Neuronal stem cell (in vitro differentiated cells): ENCODE data around the gene ATG4D.

Experiments used
- DNase-seq: peaks from one replicate; pipeline ENCODE4 v3.0.0-alpha.2; 2013; ENCODE audit warnings: low spot score
- H2AFZ ChIP-seq: one replicate; pipeline ENCODE4 v1.6.1; 2013; ENCODE audit warnings: mild to moderate bottlenecking, low read length, inconsistent platforms
- H2AK5ac ChIP-seq: 2 replicates; pipeline ENCODE4 v1.6.1; 2013; ENCODE audit warnings: low read depth, mild to moderate bottlenecking, inconsistent platforms, low read length, moderate library complexity, mixed read lengths
- H2BK120ac ChIP-seq: 2 replicates; pipeline ENCODE4 v1.6.1; 2013; ENCODE audit warnings: low read depth, mild to moderate bottlenecking, inconsistent platforms, low read length, moderate library complexity, mixed read lengths
- H2BK12ac ChIP-seq: one replicate; pipeline ENCODE4 v1.6.1; 2013; ENCODE audit warnings: low read length, inconsistent platforms
- H2BK15ac ChIP-seq: 2 replicates; pipeline ENCODE4 v1.6.1; 2013; ENCODE audit warnings: mild to moderate bottlenecking, low read length, inconsistent platforms, mixed read lengths
- H2BK5ac ChIP-seq: one replicate; pipeline ENCODE4 v1.6.1; 2013; ENCODE audit warnings: inconsistent platforms, mild to moderate bottlenecking, low read length, moderate library complexity
- H3K14ac ChIP-seq: one replicate; pipeline ENCODE4 v1.6.1; 2013; ENCODE audit warnings: low read length, inconsistent platforms
- H3K18ac ChIP-seq: 2 replicates; pipeline ENCODE4 v1.6.1; 2013; ENCODE audit warnings: low read length, inconsistent platforms
- H3K23ac ChIP-seq: 2 replicates; pipeline ENCODE4 v1.6.1; 2013; ENCODE audit warnings: low read depth, mild to moderate bottlenecking, mixed read lengths, low read length, inconsistent platforms; ENCODE audit not compliant: poor library complexity
- H3K27ac ChIP-seq: replicated peaks from 3 replicates; pipeline ENCODE4 v1.5.1; 2013; ENCODE audit warnings: low read length, inconsistent platforms
- H3K27me3 ChIP-seq, 3 experiments: 2 replicates each; pipeline ENCODE4 v1.6.1; 2013; ENCODE audit warnings: low read length in 3 of 3, mild to moderate bottlenecking in 2 of 3, inconsistent platforms in 1 of 3, low read depth in 1 of 3, mixed read lengths in 1 of 3, moderate library complexity in 1 of 3; ENCODE audit not compliant: control insufficient read depth in 3 of 3, insufficient read depth in 3 of 3
- H3K36me3 ChIP-seq, 2 donors: replicated peaks in 1 of 2; 2 replicates each; pipeline ENCODE4 v1.6.1; 2013; ENCODE audit warnings: low read length in 2 of 2; ENCODE audit not compliant: control insufficient read depth in 2 of 2, insufficient read depth in 2 of 2
- H3K4ac ChIP-seq: 2 replicates; pipeline ENCODE4 v1.6.1; 2013; ENCODE audit warnings: inconsistent platforms, mild to moderate bottlenecking, low read length, moderate library complexity
- H3K4me1 ChIP-seq, 2 donors: 1 replicate in 1 of 2; 2 replicates in 1 of 2; pipeline ENCODE4 v1.6.1; 2013; ENCODE audit warnings: low read length in 2 of 2, low read depth in 1 of 2; ENCODE audit not compliant: control insufficient read depth in 2 of 2, insufficient read depth in 1 of 2
- H3K4me2 ChIP-seq: one replicate; pipeline ENCODE4 v1.6.1; 2013; ENCODE audit warnings: mild to moderate bottlenecking, low read length, inconsistent platforms; ENCODE audit not compliant: insufficient read depth, poor library complexity, severe bottlenecking
- H3K4me3 ChIP-seq, 2 donors: 2 replicates each; pipeline ENCODE4 v1.5.1; 2013; ENCODE audit warnings: low read length in 2 of 2, mild to moderate bottlenecking in 2 of 2, inconsistent platforms in 1 of 2, moderate library complexity in 1 of 2
- H3K79me1 ChIP-seq: one replicate; pipeline ENCODE4 v1.6.1; 2013; ENCODE audit warnings: low read depth, mild to moderate bottlenecking, inconsistent platforms, low read length, moderate library complexity
- H3K9ac ChIP-seq: one replicate; pipeline ENCODE4 v1.6.1; 2013; ENCODE audit warnings: mild to moderate bottlenecking, low read depth, low read length, inconsistent platforms; ENCODE audit not compliant: poor library complexity
- H3K9me3 ChIP-seq, 2 donors: replicated peaks in 1 of 2; 2 replicates each; pipeline versions ENCODE3 to v1.6.1; 2013; ENCODE audit warnings: low read length in 2 of 2, mild to moderate bottlenecking in 2 of 2, inconsistent platforms in 1 of 2, low read depth in 1 of 2, mixed read lengths in 1 of 2, moderate library complexity in 1 of 2; ENCODE audit not compliant: control insufficient read depth in 2 of 2, insufficient read depth in 1 of 2
- H4K8ac ChIP-seq: one replicate; pipeline ENCODE4 v1.6.1; 2013; ENCODE audit warnings: low read depth, mild to moderate bottlenecking, inconsistent platforms, low read length, moderate library complexity
- H4K91ac ChIP-seq: one replicate; pipeline ENCODE4 v1.6.1; 2013; ENCODE audit warnings: low read length, low read depth, mild to moderate bottlenecking, inconsistent platforms; ENCODE audit not compliant: poor library complexity
- WGBS, 2 donors: extraction: QIAGEN DNeasy Blood & Tissue Kit; methylation state at CpG; one replicate each; pipeline ENCODE4 v1.1.7; 2013; ENCODE audit warnings: missing lambda C conversion rate in 2 of 2, mixed read lengths in 1 of 2; ENCODE audit not compliant: insufficient read length in 2 of 2, insufficient replicate concordance in 1 of 2; ENCODE audit errors: extremely low coverage in 2 of 2; 5-methylcytosine and 5-hydroxymethylcytosine counted together

Gene ATG4D

DNA sequence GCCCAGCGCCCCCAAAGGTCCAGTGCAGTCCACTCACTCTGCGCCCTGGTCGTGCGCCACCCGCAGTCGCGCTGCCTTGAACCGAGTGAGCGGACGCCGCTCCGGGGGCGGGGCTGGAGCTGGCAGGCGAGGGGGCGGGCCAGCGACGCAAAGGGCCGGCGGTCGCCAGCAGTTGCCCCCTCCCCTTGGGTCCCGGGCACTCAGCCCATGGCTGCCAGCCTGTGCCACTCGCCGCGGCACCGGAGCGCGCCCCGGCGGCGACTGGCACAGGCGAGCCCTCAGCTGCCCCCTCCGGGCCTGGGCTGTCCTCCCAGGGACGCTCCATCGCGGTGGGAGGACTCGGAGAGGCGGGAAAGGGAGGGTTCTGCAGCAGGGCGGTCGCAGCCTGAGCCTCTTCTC, 26.3 kb upstream of the ATG4D start, which contains the start of gene S1PR5:
S1PR5 (minus strand) TSS at position 87 of the 399 bp plus-strand sequence. CDS start 2,436 bp downstream, outside the sequence.
- no CpG with 5 or more reads among the region's 39 CpGs for WGBS, 2 donors
- Histone ChIP-seq H3K9ac (peak within 1 kb of the TSS; percentile 75), H2BK15ac (peak within 1 kb of the TSS; percentile 99), H2BK120ac (peak within 1 kb of the TSS; percentile 78), H3K4me1 (peaks cover 11 to 17% of the 10 kb centered on the region in 2 donors), H3K4me3 (peak within 1 kb of the TSS; percentile 23 to 87), H3K36me3 (peaks cover 0 to 3% of the 10 kb centered on the region in 2 donors), H3K79me1 (peaks cover 2% of the 10 kb centered on the region), H3K14ac (peak within 1 kb of the TSS; percentile 32), H4K8ac (no peak within 1 kb of the TSS), H3K23ac (peak within 1 kb of the TSS; percentile 5), H3K18ac (peak within 1 kb of the TSS; percentile 97), H3K4ac (no peak within 1 kb of the TSS), H3K27ac (no peak within 1 kb of the TSS), H4K91ac (peak within 1 kb of the TSS; percentile 48), H2BK5ac (peak within 1 kb of the TSS; percentile 71), H3K4me2 (peak within 1 kb of the TSS; percentile 71), H3K9me3 (peaks cover 0 to 3% of the 10 kb centered on the region in 2 donors), H2AFZ (peak within 1 kb of the TSS; percentile 52), H2BK12ac (peak within 1 kb of the TSS; percentile 68), H3K27me3 (peaks cover 0 to 91% (median 50%) of the 10 kb centered on the region in 3 experiments), H2AK5ac (peak within 1 kb of the TSS; percentile 91)
- no peak for DNase-seq

DNA sequence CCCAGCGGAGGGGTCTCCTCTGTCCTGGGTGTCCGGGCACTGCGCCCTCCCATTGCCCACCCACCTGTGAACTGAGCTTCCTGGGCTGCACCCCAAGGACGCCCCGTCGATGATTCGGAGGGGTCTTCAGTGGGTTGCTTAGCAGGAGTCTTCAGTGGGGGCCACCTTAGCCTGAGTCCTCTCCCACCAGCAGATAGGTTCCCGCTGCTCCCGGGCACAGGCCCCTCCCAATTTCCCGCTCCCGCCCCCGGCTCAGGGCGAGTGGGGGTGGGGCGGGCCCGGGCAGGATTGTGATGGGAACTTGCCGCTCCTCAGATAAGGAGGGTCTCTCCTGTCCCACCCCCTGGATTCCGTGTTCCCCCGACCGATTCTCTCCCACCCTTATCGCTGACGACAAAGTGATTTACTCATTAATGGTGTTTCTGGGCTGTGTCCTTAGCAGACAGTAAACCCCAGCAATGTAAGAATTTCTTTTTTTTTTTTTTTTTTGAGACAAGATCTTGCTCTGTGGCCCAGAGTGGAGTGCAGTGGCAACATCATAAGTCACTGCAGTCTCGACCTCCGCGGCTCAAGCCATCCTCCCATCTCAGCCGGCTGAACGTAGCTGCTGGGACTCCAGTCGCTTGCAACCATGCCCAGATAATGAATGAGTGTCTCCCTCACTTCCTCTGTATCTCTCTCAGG, 25.8 kb upstream of the ATG4D start:
- Histone ChIP-seq H3K23ac (no peak overlapping the region), H3K4me3 (peak overlapping the region; percentile 23 to 87), H4K8ac (no peak overlapping the region), H3K27ac (no peak overlapping the region), H3K9ac (no peak overlapping the region), H2AFZ (peak overlapping the region; percentile 52), H3K18ac (peak overlapping the region; percentile 97), H3K4me2 (peak overlapping the region; percentile 71), H4K91ac (peak overlapping the region; percentile 48), H3K4me1 (peaks cover 11 to 17% of the 10 kb centered on the region in 2 donors), H2BK15ac (peak overlapping the region; percentile 99), H2BK12ac (peak overlapping the region; percentile 68), H3K14ac (no peak overlapping the region), H2BK120ac (peak overlapping the region; percentile 78), H2AK5ac (peak overlapping the region; percentile 91), H2BK5ac (peak overlapping the region; percentile 62), H3K9me3 (peaks cover 0 to 3% of the 10 kb centered on the region in 2 donors), H3K4ac (no peak overlapping the region), H3K36me3 (peaks cover 0 to 3% of the 10 kb centered on the region in 2 donors), H3K27me3 (peaks cover 0 to 85% (median 49%) of the 10 kb centered on the region in 3 experiments), H3K79me1 (peaks cover 2% of the 10 kb centered on the region)
- WGBS, 2 donors: no CpG with 5 or more reads among the region's 27 CpGs
- DNase-seq: no peak

- no CpG with 5 or more reads among the region's 33 CpGs for WGBS, 2 donors
- H3K14ac ChIP-seq: no peak overlapping the region
- H3K23ac ChIP-seq: peak overlapping the region; percentile 87
- peak overlapping the region; percentile 43 for H2BK12ac ChIP-seq
- peaks cover 11 to 17% of the 10 kb centered on the region in 2 donors for H3K4me1 ChIP-seq
- H3K4ac ChIP-seq: no peak overlapping the region
- no peaks in the 10 kb centered on the region for H3K36me3 ChIP-seq
- no peak overlapping the region for H4K8ac ChIP-seq
- H2BK120ac ChIP-seq: peak overlapping the region; percentile 13
- no peak overlapping the region for H3K27ac ChIP-seq
- no peaks in the 10 kb centered on the region for H3K9me3 ChIP-seq
- peaks cover 2% of the 10 kb centered on the region for H3K79me1 ChIP-seq
- peak overlapping the region; percentile 59 for H4K91ac ChIP-seq
- H3K27me3 ChIP-seq: peaks cover 0 to 83% (median 42%) of the 10 kb centered on the region in 3 experiments
- H2BK5ac ChIP-seq: no peak overlapping the region
- H3K4me3 ChIP-seq: peak overlapping the region in 1 of 2 donors; percentile 41
- H3K9ac ChIP-seq: peak overlapping the region; percentile 78
- peak overlapping the region; percentile 52 for H2AFZ ChIP-seq
- peak overlapping the region; percentile 82 for H2AK5ac ChIP-seq
- peak overlapping the region; percentile 92 for H3K18ac ChIP-seq
- peak overlapping the region; percentile 22 for H3K4me2 ChIP-seq
- DNase-seq: no peak
- H2BK15ac ChIP-seq: peak overlapping the region; percentile 90
Measured at GRCh38 chr19:10518444-10519361, 25.0 kb upstream of the ATG4D start.
